CD4-positive, alpha-beta T cell treated with Interleukin-15 for 1 hour (primary cell): ENCODE data around the gene PDE6A.
A peak's percentile ranks its signal among the peaks of the same experiment; 100 is the strongest.

Experiments
- DNase-seq: peaks from one replicate; pipeline ENCODE4 v3.0.0-alpha.2; 2020

Gene PDE6A

GRCh38 chr5:149944666-149945065, at the start of gene PDE6A:
TSS of gene PDE6A (minus strand) at chr5:149944793. CDS start at chr5:149944673, 120 bp downstream.
- no peak for DNase-seq

- no peak for DNase-seq
Observed at GRCh38 chr5:149993471-149993870, 48.9 kb upstream of the PDE6A start.

GRCh38 chr5:149990518-149991376, 46.2 kb upstream of the PDE6A start:
- DNase-seq, result peak; percentile 65

GRCh38 chr5:149988126-149988525, 43.5 kb upstream of the PDE6A start:
- DNase-seq, result no peak

DNA sequence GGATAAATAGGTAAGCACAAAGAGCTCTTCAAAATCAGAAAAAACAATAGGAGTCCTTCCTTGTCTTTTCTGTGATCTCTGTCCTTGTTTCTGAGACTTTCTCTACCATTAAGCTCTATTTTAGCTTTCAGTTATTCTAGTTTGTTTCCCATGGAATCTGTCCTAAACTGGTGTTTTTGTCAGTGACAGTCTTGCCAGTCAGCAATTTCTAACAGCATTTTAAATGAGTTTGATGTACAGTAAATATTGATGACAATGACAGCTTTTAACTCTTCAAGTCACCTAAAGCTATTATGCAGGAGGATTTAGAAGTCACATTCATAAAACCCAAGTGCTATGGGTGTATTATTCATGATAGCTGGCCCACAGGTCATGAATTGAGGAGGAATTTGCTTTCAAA, 37.9 kb upstream of the PDE6A start:
- no peak for DNase-seq

- DNase-seq, result no peak
Observed at GRCh38 chr5:149981206-149981605, 36.6 kb upstream of the PDE6A start.

DNA sequence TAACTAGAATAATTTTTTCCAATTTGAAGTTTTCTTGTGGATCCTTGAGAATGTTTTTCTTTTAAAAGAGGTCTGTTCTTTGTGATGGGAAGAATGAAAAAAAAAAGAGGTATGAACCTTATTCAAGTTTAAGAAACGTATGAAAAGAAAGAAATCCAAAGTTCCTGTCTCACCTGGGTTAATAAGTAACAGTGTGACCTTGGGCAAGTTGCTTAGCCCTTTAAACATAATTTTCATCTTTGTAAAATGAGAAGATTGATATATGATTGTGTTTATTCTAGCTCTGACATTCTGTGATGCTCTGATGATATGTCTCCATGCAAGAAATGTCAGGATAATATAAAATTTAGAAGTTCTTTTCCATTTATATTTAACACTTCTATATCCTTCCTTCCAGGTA, 35.3 kb upstream of the PDE6A start:
- DNase-seq, result no peak

GRCh38 chr5:149975409-149975808, 30.8 kb upstream of the PDE6A start:
- DNase-seq, result no peak

- DNase-seq, result no peak
Observed at GRCh38 chr5:149969181-149969930, 24.8 kb upstream of the PDE6A start.

- no peak for DNase-seq
Observed at GRCh38 chr5:149966946-149967345, 22.4 kb upstream of the PDE6A start.

GRCh38 chr5:149963729-149964128, 19.1 kb upstream of the PDE6A start:
- DNase-seq, result no peak

GRCh38 chr5:149962601-149963300, 18.2 kb upstream of the PDE6A start:
- DNase-seq, result no peak

GRCh38 chr5:149961957-149962409, 17.4 kb upstream of the PDE6A start:
- no peak for DNase-seq

DNA sequence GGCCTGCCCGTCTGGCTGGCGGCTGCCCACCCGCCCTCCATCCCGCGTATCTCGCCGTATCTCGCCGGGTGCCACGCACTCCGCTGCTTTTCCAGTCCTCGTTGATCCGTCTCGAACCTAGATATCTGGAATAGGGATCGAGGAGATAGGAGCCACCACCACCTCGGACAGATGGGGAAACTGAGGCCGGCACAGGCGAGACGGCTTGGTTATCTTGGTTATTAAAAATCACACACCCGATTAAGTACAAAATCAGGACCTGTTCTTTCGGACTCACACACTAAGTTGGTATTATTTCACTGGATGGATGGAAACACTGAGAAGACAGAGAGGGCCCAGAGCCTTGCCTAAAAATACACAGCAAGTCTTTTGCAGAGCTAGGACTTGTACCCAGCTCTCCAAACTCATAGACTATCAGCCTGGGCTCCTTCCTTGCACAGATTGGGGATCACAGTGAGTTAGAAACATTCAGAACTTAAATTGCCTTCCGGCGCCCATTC, 16.6 kb upstream of the PDE6A start:
- no peak for DNase-seq

- DNase-seq, result peak; percentile 95
Observed at GRCh38 chr5:149960272-149961185, 15.9 kb upstream of the PDE6A start, which contains the start of gene SLC26A2. TSS of gene SLC26A2 (plus strand) at chr5:149960758. CDS start at chr5:149977653, 16,895 bp downstream.

GRCh38 chr5:149959406-149960236, 15.0 kb upstream of the PDE6A start:
- peak; percentile 56 for DNase-seq

DNA sequence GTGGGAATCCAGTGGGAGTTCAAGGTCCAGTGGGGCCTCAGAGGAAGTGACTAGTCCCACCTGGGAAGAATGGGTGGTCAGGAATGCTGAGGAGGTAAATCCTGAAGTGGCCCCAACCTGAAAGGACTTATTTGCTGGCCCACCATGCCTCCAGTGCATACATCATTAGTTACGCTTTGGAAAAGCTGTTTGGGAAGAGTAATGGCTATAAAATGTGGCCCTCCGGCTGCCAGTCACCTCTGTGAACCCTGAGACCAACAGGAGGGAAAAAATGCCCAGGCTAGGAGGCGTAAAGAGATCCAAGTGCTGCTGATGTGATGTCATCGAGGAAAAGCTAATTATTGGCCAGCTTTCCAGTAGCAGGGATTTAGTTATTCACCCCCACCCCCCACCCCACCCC, 13.3 kb upstream of the PDE6A start:
- no peak for DNase-seq

GRCh38 chr5:149956685-149957084, 12.1 kb upstream of the PDE6A start:
- no peak for DNase-seq

- DNase-seq, result no peak
Observed at GRCh38 chr5:149954798-149955197, 10.2 kb upstream of the PDE6A start.

DNA sequence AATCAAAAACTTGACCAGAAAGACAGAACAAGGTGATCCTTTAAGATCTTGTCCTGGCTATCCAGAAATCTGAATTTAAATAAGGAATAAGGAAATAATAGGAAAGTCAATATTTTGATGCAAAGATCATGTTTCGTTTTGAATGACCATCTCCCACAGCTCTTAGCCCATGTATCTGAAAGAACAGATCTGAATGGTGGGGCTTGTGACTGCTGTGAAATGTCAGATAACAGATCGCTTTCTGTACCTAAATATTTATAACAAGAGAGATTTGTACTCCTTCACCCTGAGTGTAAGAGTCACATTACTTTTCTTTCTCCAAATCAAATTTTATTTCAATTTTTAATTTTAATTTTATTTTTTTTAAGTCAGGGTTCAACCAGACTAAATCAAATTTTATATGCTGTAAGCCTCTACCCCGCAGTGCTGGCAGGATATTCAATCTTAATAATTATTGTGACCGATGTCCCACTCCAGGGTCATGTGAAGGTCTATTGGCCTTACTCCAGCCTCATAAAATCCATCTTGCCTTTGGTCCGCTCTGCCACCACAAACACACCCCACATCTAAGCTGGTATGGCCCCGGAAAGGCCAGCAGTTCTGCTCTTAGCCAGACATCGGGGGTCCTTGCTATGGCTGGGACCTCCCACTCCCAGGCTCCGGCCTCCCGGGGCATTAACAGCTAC, 9.0 kb upstream of the PDE6A start:
- DNase-seq, result no peak
